Stimulated activated effector memory CD8-positive, alpha-beta T cell treated with anti-CD3 and anti-CD28 coated beads, Interleukin-12 subunit alpha, Interleukin-12 subunit beta, amount 100 ng/mL, for 72 hours (primary cell): ENCODE data around the gene NPPB.

Source experiments
- ATAC-seq: fragments of 150-1000 bp; cut with Tn5 transposase; 2 replicates; pipeline ENCODE4 v1.10.0; 2021
- DNase-seq, 2 donors: peaks; one replicate each; pipeline ENCODE4 v3.0.0; 2021 to 2022; ENCODE audit warnings: low spot score in 2 of 2
- H3K27ac Mint-ChIP-seq: one replicate; pipeline ENCODE4 v1.8.0; 2022; ENCODE audit warnings: mild to moderate bottlenecking, mixed read lengths
- H3K36me3 Mint-ChIP-seq: one replicate; pipeline ENCODE4 v1.8.0; 2022; ENCODE audit warnings: mild to moderate bottlenecking, mixed read lengths
- H3K4me1 Mint-ChIP-seq: one replicate; pipeline ENCODE4 v1.8.0; 2022; ENCODE audit warnings: mixed read lengths
- H3K4me3 Mint-ChIP-seq: one replicate; pipeline ENCODE4 v1.8.0; 2022; ENCODE audit warnings: mild to moderate bottlenecking, mixed read lengths
- H3K9me3 Mint-ChIP-seq: one replicate; pipeline ENCODE4 v1.8.0; 2022; ENCODE audit warnings: mixed read lengths

Gene NPPB

GRCh38 chr1:11835441-11836225, 23.1 kb downstream of the NPPB start:
- H3K36me3 Mint-ChIP-seq: peaks cover 59% of the 10 kb centered on the region
- H3K9me3 Mint-ChIP-seq: no peaks in the 10 kb centered on the region
- no peak for ATAC-seq
- peaks cover 11% of the 10 kb centered on the region for H3K4me1 Mint-ChIP-seq
- no peak for DNase-seq
- H3K27ac Mint-ChIP-seq: no peak overlapping the region
- no peak overlapping the region for H3K4me3 Mint-ChIP-seq

- no peak overlapping the region for H3K4me3 Mint-ChIP-seq
- no peak for ATAC-seq
- DNase-seq: no peak
- H3K36me3 Mint-ChIP-seq: peaks cover 53% of the 10 kb centered on the region
- no peaks in the 10 kb centered on the region for H3K9me3 Mint-ChIP-seq
- no peak overlapping the region for H3K27ac Mint-ChIP-seq
- peaks cover 11% of the 10 kb centered on the region for H3K4me1 Mint-ChIP-seq
These were observed 24.8 kb downstream of the NPPB start for GRCh38 chr1:11833900-11834299.

- DNase-seq (no peak), ATAC-seq (no peak)
- H3K36me3 Mint-ChIP-seq: peaks cover 53% of the 10 kb centered on the region
- H3K4me1 Mint-ChIP-seq: peaks cover 7% of the 10 kb centered on the region
- H3K4me3 Mint-ChIP-seq: no peak overlapping the region
- H3K27ac Mint-ChIP-seq: no peak overlapping the region
- no peaks in the 10 kb centered on the region for H3K9me3 Mint-ChIP-seq
These were observed 25.2 kb downstream of the NPPB start for GRCh38 chr1:11833497-11833896.

DNA sequence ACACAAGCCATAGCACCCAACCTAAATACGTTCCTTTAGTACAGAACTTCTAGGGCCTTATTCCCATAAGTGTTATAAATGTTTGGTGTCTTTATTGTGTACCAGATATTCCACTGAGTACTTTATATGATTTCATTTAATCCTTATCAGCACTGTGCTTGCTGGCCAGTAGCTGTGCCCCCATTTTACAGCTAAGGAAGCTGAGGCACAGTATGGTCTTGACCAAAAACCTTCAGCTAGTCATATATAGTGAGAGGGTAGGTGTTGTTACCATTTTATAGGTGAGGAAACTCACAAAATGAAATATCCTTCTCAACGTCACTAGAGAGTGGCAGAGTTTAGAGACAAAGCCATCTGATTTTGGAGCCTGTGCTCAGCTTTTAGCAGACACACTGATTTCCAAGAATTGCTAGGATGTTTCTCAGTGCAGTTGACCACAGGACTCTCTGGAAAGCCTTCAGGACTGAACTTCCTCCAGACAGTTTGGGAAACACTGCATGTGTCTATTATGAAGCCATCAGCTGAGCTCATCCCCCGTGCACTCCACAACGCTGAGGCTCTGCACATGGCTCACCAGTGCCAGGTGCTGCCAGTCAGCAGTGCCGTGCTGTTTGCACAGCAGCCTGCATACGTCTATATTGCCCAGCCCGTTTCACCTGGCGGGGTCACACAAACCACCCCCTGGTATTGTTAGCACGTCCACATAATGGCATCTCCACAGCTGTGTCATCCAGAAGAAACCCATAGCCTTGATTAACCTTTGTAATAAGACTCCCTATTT, 26.6 kb downstream of the NPPB start:
- ATAC-seq: no peak
- H3K4me3 Mint-ChIP-seq: no peak overlapping the region
- peaks cover 5% of the 10 kb centered on the region for H3K4me1 Mint-ChIP-seq
- no peak for DNase-seq
- H3K9me3 Mint-ChIP-seq: no peaks in the 10 kb centered on the region
- peak overlapping the region; percentile 32 for H3K27ac Mint-ChIP-seq
- peaks cover 58% of the 10 kb centered on the region for H3K36me3 Mint-ChIP-seq

DNA sequence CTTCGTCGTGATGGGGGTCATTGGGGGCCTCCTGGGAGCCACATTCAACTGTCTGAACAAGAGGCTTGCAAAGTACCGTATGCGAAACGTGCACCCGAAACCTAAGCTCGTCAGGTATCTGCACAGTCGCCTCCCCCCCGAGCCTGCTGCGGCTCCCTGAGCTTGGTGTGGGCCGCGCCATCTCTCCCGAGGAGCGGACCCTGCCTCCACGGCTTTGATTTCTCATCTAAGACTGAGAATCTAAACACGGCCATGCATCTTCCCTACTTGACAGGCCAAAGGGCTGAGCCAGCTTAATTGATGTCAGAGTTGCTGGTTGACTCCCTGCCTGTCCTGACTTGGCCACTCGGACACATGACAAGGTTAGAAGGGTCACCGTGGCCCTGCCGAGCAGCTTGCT, 30.2 kb downstream of the NPPB start:
- H3K36me3 Mint-ChIP-seq: peaks cover 65% of the 10 kb centered on the region
- ATAC-seq: no peak

GRCh38 chr1:11826946-11827345, 31.8 kb downstream of the NPPB start:
- Mint-ChIP-seq H3K4me1 (no peaks in the 10 kb centered on the region), H3K4me3 (no peak overlapping the region), H3K36me3 (peaks cover 81% of the 10 kb centered on the region), H3K27ac (no peak overlapping the region), H3K9me3 (no peaks in the 10 kb centered on the region)
- DNase-seq (no peak), ATAC-seq (no peak)

More for the DNA sequence above, 30.2 kb downstream of the NPPB start:
- Mint-ChIP-seq H3K4me3 (no peak overlapping the region), H3K27ac (peak overlapping the region; percentile 67), H3K4me1 (no peaks in the 10 kb centered on the region), H3K9me3 (no peaks in the 10 kb centered on the region)
- no peak for DNase-seq

GRCh38 chr1:11825131-11825530, 33.6 kb downstream of the NPPB start:
- DNase-seq: no peak
- Mint-ChIP-seq H3K4me3 (no peak overlapping the region), H3K27ac (no peak overlapping the region), H3K9me3 (no peaks in the 10 kb centered on the region), H3K36me3 (peaks cover 86% of the 10 kb centered on the region), H3K4me1 (no peaks in the 10 kb centered on the region)
- no peak for ATAC-seq

- H3K36me3 Mint-ChIP-seq: peaks cover 90% of the 10 kb centered on the region
- no peaks in the 10 kb centered on the region for H3K4me1 Mint-ChIP-seq
- H3K9me3 Mint-ChIP-seq: no peaks in the 10 kb centered on the region
- H3K4me3 Mint-ChIP-seq: no peak overlapping the region
- H3K27ac Mint-ChIP-seq: no peak overlapping the region
- ATAC-seq (no peak), DNase-seq (no peak)
These were observed 35.2 kb downstream of the NPPB start for GRCh38 chr1:11823366-11824137.

- Mint-ChIP-seq H3K4me1 (no peaks in the 10 kb centered on the region), H3K9me3 (no peaks in the 10 kb centered on the region), H3K36me3 (peaks cover 90% of the 10 kb centered on the region), H3K27ac (no peak overlapping the region), H3K4me3 (no peak overlapping the region)
- no peak for ATAC-seq
- DNase-seq: no peak
These were observed 36.7 kb downstream of the NPPB start for GRCh38 chr1:11822091-11822490.

GRCh38 chr1:11817192-11817591, 41.6 kb downstream of the NPPB start:
- DNase-seq (no peak), ATAC-seq (no peak)
- H3K4me1 Mint-ChIP-seq: no peaks in the 10 kb centered on the region
- peaks cover 95% of the 10 kb centered on the region for H3K36me3 Mint-ChIP-seq
- no peaks in the 10 kb centered on the region for H3K9me3 Mint-ChIP-seq
- H3K27ac Mint-ChIP-seq: no peak overlapping the region
- H3K4me3 Mint-ChIP-seq: no peak overlapping the region

DNA sequence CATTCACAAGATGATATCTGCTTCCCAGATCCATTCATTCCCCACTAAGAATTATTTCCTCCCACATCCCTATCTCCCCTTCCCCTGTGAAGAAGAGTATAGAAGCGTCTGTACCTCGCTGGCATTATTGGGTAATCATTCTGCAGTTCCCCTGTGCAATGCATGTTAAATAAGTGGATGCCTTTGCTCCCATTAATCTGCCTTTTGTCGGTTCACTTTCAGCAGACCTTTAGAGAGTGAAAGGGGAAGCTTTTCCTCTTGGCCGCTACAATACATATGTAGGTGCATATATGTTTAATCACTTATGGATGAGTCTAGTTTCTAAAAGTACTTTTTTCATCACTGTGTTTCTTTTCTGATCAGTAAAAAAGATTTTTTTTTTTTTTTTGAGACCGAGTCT, 45.7 kb downstream of the NPPB start:
- Mint-ChIP-seq H3K36me3 (peaks cover 89% of the 10 kb centered on the region), H3K27ac (no peak overlapping the region), H3K4me1 (peaks cover 11% of the 10 kb centered on the region), H3K9me3 (no peaks in the 10 kb centered on the region), H3K4me3 (no peak overlapping the region)
- DNase-seq (no peak), ATAC-seq (no peak)
